HG03280 (cell line): ENCODE results near the gene APOA5.
"Not testable (repeated sequence)": the region's sequence is repeated elsewhere in the genome, so short reads cannot be mapped to it uniquely, and the experiment has no call there.

Experiments used
- ATAC-seq: cut with Tn5 transposase; IDR thresholded peaks from one replicate; pipeline ENCODE4 v1.9.1; 2021; ENCODE audit warnings: mild to moderate bottlenecking, moderate library complexity; ENCODE audit not compliant: unreplicated experiment

Gene APOA5, protein sequence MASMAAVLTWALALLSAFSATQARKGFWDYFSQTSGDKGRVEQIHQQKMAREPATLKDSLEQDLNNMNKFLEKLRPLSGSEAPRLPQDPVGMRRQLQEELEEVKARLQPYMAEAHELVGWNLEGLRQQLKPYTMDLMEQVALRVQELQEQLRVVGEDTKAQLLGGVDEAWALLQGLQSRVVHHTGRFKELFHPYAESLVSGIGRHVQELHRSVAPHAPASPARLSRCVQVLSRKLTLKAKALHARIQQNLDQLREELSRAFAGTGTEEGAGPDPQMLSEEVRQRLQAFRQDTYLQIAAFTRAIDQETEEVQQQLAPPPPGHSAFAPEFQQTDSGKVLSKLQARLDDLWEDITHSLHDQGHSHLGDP

DNA sequence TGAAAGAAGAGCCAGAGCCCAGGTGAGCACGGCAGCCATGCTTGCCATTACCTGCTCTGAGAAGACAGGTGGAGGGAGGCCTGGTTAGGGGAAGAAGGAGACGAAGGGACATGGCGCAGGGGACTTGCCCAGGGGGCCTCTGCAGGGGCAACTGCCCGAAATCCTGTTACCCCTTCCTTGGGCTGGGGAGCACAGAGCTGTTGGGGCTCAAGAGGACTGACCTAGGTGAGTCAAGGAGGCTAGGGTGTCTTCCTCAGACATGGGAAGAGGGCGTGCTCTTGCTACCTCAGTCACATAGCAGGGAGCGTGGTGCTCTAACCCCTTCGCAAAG is at the start of gene APOA5:
Gene APOA5, minus strand, starts transcription at position 67 of the 331 bp plus-strand sequence. Its CDS starts 19 bp downstream, at position 48.
- ATAC-seq = no peak

- ATAC-seq = no peak
Observed at GRCh38 chr11:116840746-116841296, 49.1 kb upstream of the APOA5 start.

DNA sequence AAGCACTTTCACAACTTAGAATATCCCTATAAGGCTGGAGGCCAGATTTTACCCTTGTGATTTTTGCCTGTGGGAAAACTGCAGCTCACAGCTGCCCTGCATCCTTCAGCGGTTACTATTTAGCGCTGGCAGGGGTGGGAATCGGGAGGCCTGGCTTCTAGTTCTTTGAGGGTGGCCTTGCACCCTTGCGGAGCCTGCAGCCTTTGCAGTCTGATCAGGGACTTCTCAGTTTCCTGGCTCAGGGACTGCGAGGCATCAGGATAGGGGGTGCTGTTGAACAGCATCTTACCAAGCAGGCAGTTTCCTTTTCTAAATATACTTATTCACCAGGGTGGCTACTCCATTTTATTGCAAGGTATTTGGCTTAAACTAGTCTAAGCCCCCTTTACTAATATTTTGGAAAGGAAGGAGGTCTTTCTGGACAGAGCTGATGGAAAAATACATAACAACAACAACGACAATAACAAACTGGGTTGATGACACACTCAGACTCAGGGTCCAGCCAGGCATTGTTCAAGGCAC is 48.6 kb upstream of the APOA5 start:
- ATAC-seq = no peak

GRCh38 chr11:116838321-116839084 is 46.8 kb upstream of the APOA5 start:
- ATAC-seq = no peak

DNA sequence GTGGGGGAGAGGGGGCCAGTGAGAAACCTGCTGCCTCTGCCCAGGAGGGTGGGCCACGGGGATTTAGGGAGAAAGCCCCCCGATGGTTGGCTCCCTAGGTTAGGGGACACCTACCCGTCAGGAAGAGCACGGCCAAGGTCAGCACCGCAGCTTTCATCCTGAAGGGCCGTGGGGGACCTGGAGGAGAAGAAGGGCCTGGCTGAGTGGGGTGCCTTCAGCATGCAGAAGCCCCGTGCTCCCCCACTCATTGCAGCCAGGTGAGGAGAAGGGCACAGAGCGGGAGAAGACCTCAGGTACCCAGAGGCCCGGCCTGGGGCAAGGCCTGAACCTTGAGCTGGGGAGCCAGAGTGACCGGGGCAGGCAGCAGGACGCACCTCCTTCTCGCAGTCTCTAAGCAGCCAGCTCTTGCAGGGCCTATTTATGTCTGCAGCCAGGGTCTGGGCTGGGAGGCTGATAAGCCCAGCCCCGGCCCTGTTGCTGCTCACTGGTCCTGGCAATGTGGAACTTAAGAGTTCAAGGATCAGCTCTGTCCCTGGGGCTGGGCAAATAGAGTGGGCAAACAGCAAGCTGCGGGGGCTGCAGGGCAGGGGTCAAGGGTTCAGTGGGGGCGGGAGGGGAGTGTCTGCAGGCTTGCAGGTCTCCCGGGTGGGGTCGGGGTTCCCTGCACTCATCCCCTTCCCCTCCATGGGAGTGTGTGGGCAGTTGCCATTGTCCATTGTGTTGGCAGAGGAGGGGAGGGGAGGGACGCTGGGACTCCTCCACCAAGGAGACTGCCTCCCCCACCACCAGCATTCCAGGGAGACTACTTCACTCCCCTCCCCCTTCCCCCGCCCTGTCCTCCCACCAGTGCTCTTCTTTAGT is 45.8 kb upstream of the APOA5 start, which contains the start of gene APOA1:
Gene APOA1, minus strand, starts transcription at position 392 of the 861 bp plus-strand sequence. Its CDS starts 235 bp downstream, at position 157.
- ATAC-seq = no peak

DNA sequence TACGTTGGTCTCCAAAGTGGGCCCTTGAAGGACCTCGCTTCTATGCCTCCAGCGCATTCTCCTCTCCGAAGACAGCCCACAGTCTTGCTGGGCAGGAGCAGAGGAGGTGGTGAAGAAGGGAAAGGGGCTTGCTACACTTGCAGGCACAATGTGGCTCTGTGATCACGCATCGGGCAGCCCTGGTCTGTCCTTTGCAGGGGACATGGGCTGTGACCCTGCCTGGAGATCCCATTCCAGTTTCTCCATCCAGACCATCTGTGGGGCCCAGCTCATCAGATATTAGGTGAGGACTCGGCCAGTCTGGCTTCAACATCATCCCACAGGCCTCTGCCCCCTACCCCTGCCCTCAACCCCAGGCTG is 44.9 kb upstream of the APOA5 start:
- ATAC-seq = no peak

- ATAC-seq = peak; percentile 87
Observed at GRCh38 chr11:116835791-116836631, 44.3 kb upstream of the APOA5 start.

GRCh38 chr11:116835042-116835772 is 43.5 kb upstream of the APOA5 start:
- ATAC-seq = no peak

DNA sequence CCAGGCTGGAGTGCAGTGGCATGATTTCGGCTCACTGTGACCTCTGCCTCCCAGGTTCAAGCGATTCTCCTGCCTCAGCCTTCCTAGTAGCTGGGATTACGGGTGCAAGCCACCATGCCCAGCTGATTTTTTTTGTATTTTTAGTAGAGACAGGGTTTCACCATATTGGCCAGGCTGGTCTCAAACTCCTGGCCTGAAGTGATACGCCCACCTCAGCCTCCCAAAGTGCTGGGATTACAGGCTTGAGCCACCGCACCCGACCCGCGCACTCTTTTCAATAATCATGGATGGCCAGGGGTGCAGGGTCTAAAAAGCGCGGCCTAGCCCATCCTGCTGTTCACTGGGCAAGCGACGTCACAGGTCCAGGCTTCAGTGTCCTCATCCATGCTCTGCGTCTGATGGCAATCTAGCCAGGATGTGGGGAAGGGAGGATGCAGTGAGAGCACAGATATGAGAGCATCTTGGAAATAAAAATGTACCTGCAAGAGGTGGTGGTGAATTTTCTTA is 42.9 kb upstream of the APOA5 start:
- not testable (repeated sequence) for ATAC-seq

GRCh38 chr11:116833816-116834534 is 42.3 kb upstream of the APOA5 start:
- no peak for ATAC-seq

DNA sequence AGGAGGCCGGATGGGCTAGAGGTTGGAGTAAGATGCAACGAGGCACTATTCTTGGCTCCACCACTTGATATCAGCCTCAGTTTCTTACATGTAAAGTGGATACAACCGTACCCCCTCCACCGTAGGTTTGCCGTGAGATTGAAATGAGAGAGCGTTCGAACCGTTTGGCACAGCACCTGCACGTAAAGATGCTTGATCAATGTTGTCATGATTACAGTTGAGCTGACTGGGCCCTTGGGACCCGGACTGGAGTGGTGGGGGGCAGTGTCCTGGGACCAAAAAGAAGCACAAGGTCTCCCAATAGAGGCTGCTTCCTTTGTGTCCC is 41.8 kb upstream of the APOA5 start:
- no peak for ATAC-seq

- no peak for ATAC-seq
Observed at GRCh38 chr11:116832350-116833290, 40.9 kb upstream of the APOA5 start.

DNA sequence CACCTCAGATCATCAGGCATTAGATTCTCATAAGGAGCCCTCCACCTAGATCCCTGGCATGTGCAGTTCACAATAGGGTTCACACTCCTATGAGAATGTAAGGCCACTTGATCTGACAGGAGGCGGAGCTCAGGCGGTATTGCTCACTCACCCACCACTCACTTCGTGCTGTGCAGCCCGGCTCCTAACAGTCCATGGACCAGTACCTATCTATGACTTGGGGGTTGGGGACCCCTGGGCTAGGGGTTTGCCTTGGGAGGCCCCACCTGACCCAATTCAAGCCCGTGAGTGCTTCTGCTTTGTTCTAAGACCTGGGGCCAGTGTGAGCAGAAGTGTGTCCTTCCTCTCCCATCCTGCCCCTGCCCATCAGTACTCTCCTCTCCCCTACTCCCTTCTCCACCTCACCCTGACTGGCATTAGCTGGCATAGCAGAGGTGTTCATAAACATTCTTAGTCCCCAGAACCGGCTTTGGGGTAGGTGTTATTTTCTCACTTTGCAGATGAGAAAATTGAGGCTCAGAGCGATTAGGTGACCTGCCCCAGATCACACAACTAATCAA is 40.2 kb upstream of the APOA5 start:
- ATAC-seq = no peak

DNA sequence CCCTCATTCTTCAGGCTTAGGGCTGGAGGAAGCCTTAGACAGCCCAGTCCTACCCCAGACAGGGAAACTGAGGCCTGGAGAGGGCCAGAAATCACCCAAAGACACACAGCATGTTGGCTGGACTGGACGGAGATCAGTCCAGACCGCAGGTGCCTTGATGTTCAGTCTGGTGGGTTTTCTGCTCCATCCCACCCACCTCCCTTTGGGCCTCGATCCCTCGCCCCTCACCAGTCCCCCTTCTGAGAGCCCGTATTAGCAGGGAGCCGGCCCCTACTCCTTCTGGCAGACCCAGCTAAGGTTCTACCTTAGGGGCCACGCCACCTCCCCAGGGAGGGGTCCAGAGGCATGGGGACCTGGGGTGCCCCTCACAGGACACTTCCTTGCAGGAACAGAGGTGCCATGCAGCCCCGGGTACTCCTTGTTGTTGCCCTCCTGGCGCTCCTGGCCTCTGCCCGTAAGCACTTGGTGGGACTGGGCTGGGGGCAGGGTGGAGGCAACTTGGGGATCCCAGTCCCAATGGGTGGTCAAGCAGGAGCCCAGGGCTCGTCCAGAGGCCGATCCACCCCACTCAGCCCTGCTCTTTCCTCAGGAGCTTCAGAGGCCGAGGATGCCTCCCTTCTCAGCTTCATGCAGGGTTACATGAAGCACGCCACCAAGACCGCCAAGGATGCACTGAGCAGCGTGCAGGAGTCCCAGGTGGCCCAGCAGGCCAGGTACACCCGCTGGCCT is 38.7 kb upstream of the APOA5 start:
- ATAC-seq = no peak

DNA sequence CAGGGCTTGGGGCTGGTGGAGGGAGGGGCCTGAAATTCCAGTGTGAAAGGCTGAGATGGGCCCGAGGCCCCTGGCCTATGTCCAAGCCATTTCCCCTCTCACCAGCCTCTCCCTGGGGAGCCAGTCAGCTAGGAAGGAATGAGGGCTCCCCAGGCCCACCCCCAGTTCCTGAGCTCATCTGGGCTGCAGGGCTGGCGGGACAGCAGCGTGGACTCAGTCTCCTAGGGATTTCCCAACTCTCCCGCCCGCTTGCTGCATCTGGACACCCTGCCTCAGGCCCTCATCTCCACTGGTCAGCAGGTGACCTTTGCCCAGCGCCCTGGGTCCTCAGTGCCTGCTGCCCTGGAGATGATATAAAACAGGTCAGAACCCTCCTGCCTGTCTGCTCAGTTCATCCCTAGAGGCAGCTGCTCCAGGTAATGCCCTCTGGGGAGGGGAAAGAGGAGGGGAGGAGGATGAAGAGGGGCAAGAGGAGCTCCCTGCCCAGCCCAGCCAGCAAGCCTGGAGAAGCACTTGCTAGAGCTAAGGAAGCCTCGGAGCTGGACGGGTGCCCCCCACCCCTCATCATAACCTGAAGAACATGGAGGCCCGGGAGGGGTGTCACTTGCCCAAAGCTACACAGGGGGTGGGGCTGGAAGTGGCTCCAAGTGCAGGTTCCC is 38.0 kb upstream of the APOA5 start, which contains the start of gene APOC3:
Gene APOC3, plus strand, starts transcription at position 383 of the 659 bp plus-strand sequence. CDS start 676 bp downstream, outside the sequence.
- ATAC-seq = no peak
